HEK293 (cell line): ENCODE results near the gene HUWE1.

Experiments
- CTCF ChIA-PET: fragments of 350-600 bp; formaldehyde crosslinking; extraction: SDS; loops from one replicate; lab custom pipeline; 2021; ENCODE audit warnings: antibody characterized with exemption; lab: Yijun Ruan, JAX
- POLR2A ChIA-PET: fragments of 300-600 bp; formaldehyde crosslinking; extraction: SDS; loops from one replicate; lab custom pipeline; 2020; ENCODE audit warnings: antibody characterized with exemption, inconsistent platforms; lab: Yijun Ruan, JAX
- H3K27ac ChIP-seq: fragments of 200-500 bp; sonication (Bioruptor generic); 2 replicates; pipeline ENCODE4 v1.5.1; 2014; ENCODE audit warnings: low read depth, low read length, control low read depth, inconsistent platforms; ENCODE audit errors: extremely low read depth
- H3K36me3 ChIP-seq, 2 experiments: fragments of 200-500 bp in 1 of 2; sonication (Bioruptor generic) in 1 of 2; 1 replicate in 1 of 2; 2 replicates in 1 of 2; pipeline ENCODE4 v1.5.1; 2014 to 2017; ENCODE audit warnings: inconsistent platforms in 2 of 2, low read length in 2 of 2; ENCODE audit not compliant: control insufficient read depth in 2 of 2, insufficient read depth in 1 of 2
- H3K4me1 ChIP-seq: fragments of 200-500 bp; sonication (Bioruptor generic); 2 replicates; pipeline ENCODE4 v1.5.1; 2014; ENCODE audit warnings: mild to moderate bottlenecking, low read length, inconsistent platforms; ENCODE audit not compliant: control insufficient read depth, insufficient read depth
- H3K4me3 ChIP-seq: 2 replicates; pipeline ENCODE4 v1.5.1; 2011; ENCODE audit warnings: low read depth, mild to moderate bottlenecking, control low read depth, low read length, moderate library complexity
- H3K9me3 ChIP-seq: fragments of 200-500 bp; sonication (Bioruptor generic); 2 replicates; pipeline ENCODE4 v1.5.1; 2014; ENCODE audit warnings: low read depth, low read length, inconsistent platforms; ENCODE audit not compliant: control insufficient read depth, insufficient read depth
- HIC1 ChIP-seq: fragments of 450-650 bp; formaldehyde crosslinking; IDR thresholded peaks from 2 replicates; pipeline ENCODE4 v1.5.1; 2016; ENCODE audit warnings: missing biosample characterization, missing genetic modification characterization
- HOXA7 ChIP-seq: sonication (generic); formaldehyde crosslinking; IDR thresholded peaks from 2 replicates; pipeline ENCODE4 v1.8.1; 2022; ENCODE audit warnings: missing genetic modification reagents, borderline replicate concordance
- OVOL3 ChIP-seq: fragments of 450-650 bp; formaldehyde crosslinking; IDR thresholded peaks from 2 replicates; pipeline ENCODE4 v1.5.1; 2016; ENCODE audit warnings: missing biosample characterization, missing genetic modification characterization
- SCRT2 ChIP-seq: fragments of 450-650 bp; formaldehyde crosslinking; IDR thresholded peaks from 2 replicates; pipeline ENCODE4 v1.5.1; 2016; ENCODE audit warnings: missing biosample characterization, missing genetic modification characterization
- ZFP3 ChIP-seq: fragments of 450-650 bp; formaldehyde crosslinking; IDR thresholded peaks from 2 replicates; pipeline ENCODE4 v1.5.1; 2016; ENCODE audit warnings: low read depth, missing biosample characterization, missing genetic modification characterization
- ZFP69B ChIP-seq: fragments of 450-650 bp; formaldehyde crosslinking; IDR thresholded peaks from 2 replicates; pipeline ENCODE4 v1.5.1; 2016; ENCODE audit warnings: missing biosample characterization, missing genetic modification characterization
- ZNF114 ChIP-seq: fragments of 450-650 bp; formaldehyde crosslinking; IDR thresholded peaks from 2 replicates; pipeline ENCODE4 v1.5.0; 2017; ENCODE audit warnings: missing biosample characterization, missing genetic modification characterization
- ZNF146 ChIP-seq: fragments of 450-650 bp; formaldehyde crosslinking; IDR thresholded peaks from 2 replicates; pipeline ENCODE4 v1.5.1; 2016; ENCODE audit warnings: missing biosample characterization, missing genetic modification characterization
- ZNF155 ChIP-seq: fragments of 450-650 bp; formaldehyde crosslinking; IDR thresholded peaks from 2 replicates; pipeline ENCODE4 v1.5.1; 2016; ENCODE audit warnings: missing biosample characterization, missing genetic modification characterization
- ZNF214 ChIP-seq: fragments of 450-650 bp; formaldehyde crosslinking; IDR thresholded peaks from 2 replicates; pipeline ENCODE4 v1.5.1; 2017; ENCODE audit warnings: missing biosample characterization, mild to moderate bottlenecking, missing genetic modification characterization, borderline replicate concordance
- ZNF280C ChIP-seq: fragments of 450-650 bp; formaldehyde crosslinking; IDR thresholded peaks from 2 replicates; pipeline ENCODE4 v1.5.1; 2016; ENCODE audit warnings: missing biosample characterization, missing genetic modification characterization
- ZNF362 ChIP-seq: fragments of 450-650 bp; formaldehyde crosslinking; IDR thresholded peaks from 2 replicates; pipeline ENCODE4 v1.5.1; 2016; ENCODE audit warnings: missing biosample characterization, missing genetic modification characterization
- ZNF580 ChIP-seq: fragments of 450-650 bp; formaldehyde crosslinking; IDR thresholded peaks from 2 replicates; pipeline ENCODE4 v1.5.1; 2016; ENCODE audit warnings: missing biosample characterization, missing genetic modification characterization
- ZNF660 ChIP-seq: fragments of 450-650 bp; IDR thresholded peaks from 2 replicates; pipeline ENCODE4 v1.5.1; 2018; ENCODE audit warnings: missing biosample characterization, mild to moderate bottlenecking, missing genetic modification characterization
- ZNF670 ChIP-seq: fragments of 450-650 bp; formaldehyde crosslinking; IDR thresholded peaks from 2 replicates; pipeline ENCODE4 v1.5.1; 2016; ENCODE audit warnings: missing biosample characterization, missing genetic modification characterization, low read depth

The HUWE1 gene

GRCh38 chrX:53583571-53583970, 102.9 kb downstream of the HUWE1 start:
- H3K36me3 ChIP-seq = peaks cover 64 to 87% of the 10 kb centered on the region in 2 experiments
- CTCF ChIA-PET = interaction anchor here (0.7 to 0.8 kb wide), 2 partner anchors 12 to 299 kb away, joined by 3 to 5 read pairs; no protein-coding TSS in a partner anchor
- no peak overlapping the region for H3K27ac ChIP-seq
- no peak overlapping the region for H3K4me3 ChIP-seq
- no peaks in the 10 kb centered on the region for H3K4me1 ChIP-seq
- H3K9me3 ChIP-seq = no peaks in the 10 kb centered on the region
- TF ChIP-seq ZNF114 (tag by site-specific recombination) (no peak), ZNF362 (no peak), ZNF155 (no peak), ZFP69B (tag by site-specific recombination) (no peak), OVOL3 (tag by site-specific recombination) (no peak), ZNF580 (no peak), ZFP3 (tag by site-specific recombination) (no peak), ZNF214 (tag by site-specific recombination) (no peak), HOXA7 (CRISPR knock-in tag) (no peak), ZNF670 (tag by site-specific recombination) (no peak), ZNF280C (tag by site-specific recombination) (no peak)
- POLR2A ChIA-PET = no interaction called here

GRCh38 chrX:53580742-53581504, 105.6 kb downstream of the HUWE1 start:
- Histone ChIP-seq H3K9me3 (no peaks in the 10 kb centered on the region), H3K4me3 (no peak overlapping the region), H3K4me1 (no peaks in the 10 kb centered on the region), H3K27ac (no peak overlapping the region), H3K36me3 (peaks cover 57 to 74% of the 10 kb centered on the region in 2 experiments)
- POLR2A ChIA-PET = no interaction called here
- TF ChIP-seq ZNF146 (tag by site-specific recombination) (no peak), ZNF660 (tag by site-specific recombination) (peak; percentile 88)
- TF ChIP-seq, all 188 proteins: peak for 1
- CTCF ChIA-PET = interaction anchor here (0.7 to 1.2 kb wide), 3 partner anchors 51 to 249 kb away, joined by 3 read pairs; no protein-coding TSS in a partner anchor

- 0 out of 2 replicates have a peak, but pooled peaks have one; percentile 22 for TF ChIP-seq SCRT2 (tag by site-specific recombination)
- TF ChIP-seq HIC1 = no peak
- no peak overlapping the region for H3K27ac ChIP-seq
- POLR2A ChIA-PET = no interaction called here
- no peak overlapping the region for H3K4me3 ChIP-seq
- CTCF ChIA-PET = interaction anchor here (0.6 to 0.8 kb wide), 2 partner anchors 12 to 89 kb away, joined by 4 to 5 read pairs; no protein-coding TSS in a partner anchor
- peaks cover 64 to 99% of the 10 kb centered on the region in 2 experiments for H3K36me3 ChIP-seq
- no peaks in the 10 kb centered on the region for H3K4me1 ChIP-seq
- H3K9me3 ChIP-seq = no peaks in the 10 kb centered on the region
These were observed 115.0 kb downstream of the HUWE1 start for GRCh38 chrX:53571494-53571893.
